GM21515 (cell line): ENCODE measurements around the gene CLIP1.
"Not testable (repeated sequence)": the region's sequence is repeated elsewhere in the genome, so short reads cannot be mapped to it uniquely, and the experiment has no call there.

ENCODE experiments used
- ATAC-seq: cut with Tn5 transposase; IDR thresholded peaks from one replicate; pipeline ENCODE4 v1.9.1; 2021; ENCODE audit not compliant: unreplicated experiment

The CLIP1 gene

GRCh38 chr12:122399254-122399591 lies 23.2 kb downstream of the CLIP1 start:
- ATAC-seq: no peak

GRCh38 chr12:122397981-122398380 lies 24.5 kb downstream of the CLIP1 start:
- not testable (repeated sequence) for ATAC-seq

- no peak for ATAC-seq
Observed at GRCh38 chr12:122395319-122395718, 27.1 kb downstream of the CLIP1 start.

- no peak for ATAC-seq
Observed at GRCh38 chr12:122394626-122395194, 27.8 kb downstream of the CLIP1 start.

GRCh38 chr12:122393817-122394216 lies 28.7 kb downstream of the CLIP1 start:
- ATAC-seq: no peak

GRCh38 chr12:122392411-122392810 lies 30.1 kb downstream of the CLIP1 start:
- no peak for ATAC-seq

- no peak for ATAC-seq
Observed at GRCh38 chr12:122389677-122390076, 32.8 kb downstream of the CLIP1 start.

GRCh38 chr12:122387887-122388286 lies 34.6 kb downstream of the CLIP1 start:
- no peak for ATAC-seq

GRCh38 chr12:122385171-122386016 lies 37.1 kb downstream of the CLIP1 start:
- no peak for ATAC-seq

GRCh38 chr12:122382919-122383350 lies 39.5 kb downstream of the CLIP1 start:
- no peak for ATAC-seq

GRCh38 chr12:122381021-122381420 lies 41.4 kb downstream of the CLIP1 start:
- no peak for ATAC-seq

- not testable (repeated sequence) for ATAC-seq
Observed at GRCh38 chr12:122376751-122377150, 45.7 kb downstream of the CLIP1 start.

GRCh38 chr12:122374707-122375106 lies 47.8 kb downstream of the CLIP1 start:
- no peak for ATAC-seq

- ATAC-seq: no peak
Observed at GRCh38 chr12:122371475-122372045, 50.9 kb downstream of the CLIP1 start.

GRCh38 chr12:122368361-122369073 lies 54.0 kb downstream of the CLIP1 start:
- ATAC-seq: no peak

- ATAC-seq: not testable (repeated sequence)
Observed at GRCh38 chr12:122367632-122368031, 54.8 kb downstream of the CLIP1 start.

- ATAC-seq: no peak
Observed at GRCh38 chr12:122366685-122367475, 55.6 kb downstream of the CLIP1 start.

- ATAC-seq: not testable (repeated sequence)
Observed at GRCh38 chr12:122365226-122365625, 57.2 kb downstream of the CLIP1 start.

- ATAC-seq: no peak
Observed at GRCh38 chr12:122363782-122364181, 58.7 kb downstream of the CLIP1 start.

GRCh38 chr12:122362755-122363154 lies 59.7 kb downstream of the CLIP1 start:
- no peak for ATAC-seq

- ATAC-seq: not testable (repeated sequence)
Observed at GRCh38 chr12:122358403-122358802, 64.1 kb downstream of the CLIP1 start.
